OCI-LY7 (cell line): Measurements from ENCODE around the gene RLF. TPM values are rescaled to one million over a fixed set of nuclear protein-coding genes. Genes with fewer than 3 reads are reported as not detected.

Source experiments
- BruUV-seq: library from RNA; stranded (reverse); fragments of 400-500 nt; replicated peaks from 2 replicates; lab custom pipeline; 2021; lab: Mats Ljungman, UMichigan
- CTCF ChIA-PET: fragments of 300-600 bp; sonication (Branson Sonifier 250); formaldehyde crosslinking; loops from one replicate; lab custom pipeline; 2022; ENCODE audit warnings: antibody characterized with exemption; ENCODE audit not compliant: unreplicated experiment; lab: Charles Lee
- POLR2A ChIA-PET: fragments of 300-600 bp; sonication (Branson Sonifier 250); formaldehyde crosslinking; loops from one replicate; lab custom pipeline; 2022; ENCODE audit warnings: antibody characterized with exemption; lab: Charles Lee
- DNase-seq: peaks from one replicate; pipeline ENCODE4 v3.0.0-alpha.2; 2015; ENCODE audit warnings: low spot score
- H2AFZ ChIP-seq: fragments of 200-600 bp; sonication (generic), shearing (Covaris generic); 2 replicates; pipeline ENCODE4 v1.6.1; 2014; ENCODE audit warnings: mild to moderate bottlenecking, antibody characterized with exemption, low read length, moderate library complexity
- H3K27ac ChIP-seq: fragments of 200-600 bp; sonication (generic); 2 replicates; pipeline ENCODE4 v1.5.1; 2014; ENCODE audit warnings: mixed run types, low read depth, mild to moderate bottlenecking, moderate library complexity, low read length, inconsistent platforms; ENCODE audit not compliant: poor library complexity, severe bottlenecking
- H3K36me3 ChIP-seq: fragments of 200-600 bp; sonication (generic); 2 replicates; pipeline ENCODE4 v1.6.1; 2014; ENCODE audit warnings: mild to moderate bottlenecking, antibody characterized with exemption, low read length, moderate library complexity, mixed read lengths; ENCODE audit not compliant: insufficient read depth
- H3K4me1 ChIP-seq: fragments of 200-600 bp; sonication (generic); 2 replicates; pipeline ENCODE4 v1.5.1; 2014; ENCODE audit warnings: mild to moderate bottlenecking, low read length; ENCODE audit not compliant: insufficient read depth, poor library complexity, severe bottlenecking
- H3K4me2 ChIP-seq: fragments of 200-600 bp; sonication (generic); 2 replicates; pipeline ENCODE4 v1.6.1; 2014; ENCODE audit warnings: mild to moderate bottlenecking, low read length
- H3K4me3 ChIP-seq: fragments of 200-600 bp; sonication (generic); 2 replicates; pipeline ENCODE4 v1.5.1; 2014; ENCODE audit warnings: mild to moderate bottlenecking, low read depth, low read length; ENCODE audit not compliant: poor library complexity, severe bottlenecking
- H3K79me2 ChIP-seq: fragments of 200-600 bp; sonication (generic); 2 replicates; pipeline ENCODE4 v1.6.1; 2016; ENCODE audit warnings: low read depth, mild to moderate bottlenecking, low read length, moderate library complexity, mixed read lengths; ENCODE audit not compliant: insufficient read depth
- H3K9me2 ChIP-seq: fragments of 200-600 bp; sonication (generic); 2 replicates; pipeline ENCODE4 v1.6.1; 2016; ENCODE audit warnings: mild to moderate bottlenecking, low read length, mixed read lengths; ENCODE audit not compliant: insufficient read depth
- H3K9me3 ChIP-seq: fragments of 200-600 bp; sonication (generic); 2 replicates; pipeline ENCODE4 v1.6.1; 2014; ENCODE audit warnings: mild to moderate bottlenecking, mixed run types, low read length, mixed read lengths
- H4K20me1 ChIP-seq: fragments of 200-600 bp; sonication (generic); 2 replicates; pipeline ENCODE4 v1.6.1; 2014; ENCODE audit warnings: mild to moderate bottlenecking, antibody characterized with exemption, low read length, moderate library complexity, mixed read lengths; ENCODE audit not compliant: insufficient read depth
- CTCF ChIP-seq: fragments of 200-600 bp; sonication (generic); conservative IDR thresholded peaks from 2 replicates; pipeline ENCODE4 v1.5.1; 2014; ENCODE audit warnings: mild to moderate bottlenecking, antibody characterized with exemption, low read length, moderate library complexity, mixed read lengths
- EZH2phosphoT487 ChIP-seq: fragments of 200-600 bp; sonication (generic); IDR thresholded peaks from 2 replicates; pipeline ENCODE4 v1.6.1; 2018; ENCODE audit warnings: low read depth, borderline replicate concordance, mild to moderate bottlenecking, mixed run types, antibody characterized with exemption, low read length, moderate library complexity, mixed read lengths
- intact Hi-C: fragments of 100-400 bp; cut with micrococcal nuclease; formaldehyde crosslinking; loops from one replicate; pipeline ENCODE4 v1.10.0; 2022; ENCODE audit not compliant: unreplicated experiment
- total RNA-seq, 2 experiments: library from RNA; depleted of rRNA in 1 of 2; stranded (reverse); fragments of >200 nt in 1 of 2; shearing (Covaris generic) in 1 of 2; gene quantifications; 2 replicates each; pipeline ENCODE4 v1.2.3, GENCODE V29; 2014 to 2022

The RLF gene
- total RNA-seq, 2 experiments from 2014 or later: 16.9 to 22.5 TPM

GRCh38 chr1:40132383-40133311 lies 28.5 kb upstream of the RLF start:
- no peak overlapping the region for H2AFZ ChIP-seq
- no TSS peak for BruUV-seq
- CTCF ChIA-PET: no interaction called here

GRCh38 chr1:40133312-40133665 lies 27.9 kb upstream of the RLF start:
- no TSS peak for BruUV-seq
- POLR2A ChIA-PET: no interaction called here
- no peak overlapping the region for H3K4me3 ChIP-seq

More at GRCh38 chr1:40132383-40133311, 28.5 kb upstream of the RLF start:
- TF ChIP-seq EZH2phosphoT487 (no peak), CTCF (no peak)
- no peaks in the 10 kb centered on the region for H4K20me1 ChIP-seq
- POLR2A ChIA-PET: no interaction called here
- DNase-seq: no peak
- peaks cover 8% of the 10 kb centered on the region; the same call in 1 of the 2 replicates for H3K9me3 ChIP-seq
- H3K79me2 ChIP-seq: no peaks in the 10 kb centered on the region
- no peaks in the 10 kb centered on the region for H3K9me2 ChIP-seq
- no peaks in the 10 kb centered on the region for H3K36me3 ChIP-seq
- no peak overlapping the region for H3K27ac ChIP-seq
- peaks cover 5% of the 10 kb centered on the region for H3K4me1 ChIP-seq
- H3K4me3 ChIP-seq: no peak overlapping the region
- H3K4me2 ChIP-seq: no peak overlapping the region
- intact Hi-C loops: no loop called here

More at GRCh38 chr1:40133312-40133665, 27.9 kb upstream of the RLF start:
- no peaks in the 10 kb centered on the region for H3K9me2 ChIP-seq
- no peaks in the 10 kb centered on the region for H3K79me2 ChIP-seq
- H3K4me1 ChIP-seq: peaks cover 5% of the 10 kb centered on the region
- H2AFZ ChIP-seq: no peak overlapping the region
- H4K20me1 ChIP-seq: no peaks in the 10 kb centered on the region
- no peak for DNase-seq
- CTCF ChIA-PET: no interaction called here
- intact Hi-C loops: no loop called here
- H3K36me3 ChIP-seq: no peaks in the 10 kb centered on the region
- H3K4me2 ChIP-seq: no peak overlapping the region
- TF ChIP-seq CTCF (no peak), EZH2phosphoT487 (no peak)
- H3K9me3 ChIP-seq: peaks cover 8% of the 10 kb centered on the region; the same call in 1 of the 2 replicates
- no peak overlapping the region for H3K27ac ChIP-seq
